Osteoblast (primary cell): ENCODE results near the gene NOS1. TPM values are rescaled to one million over a fixed set of nuclear protein-coding genes. Genes with fewer than 3 reads are reported as not detected.

Experiments
- DNase-seq: peaks from one replicate; pipeline ENCODE4 v3.0.0; 2011; ENCODE audit warnings: low spot score, mixed read lengths; ENCODE audit not compliant: insufficient read length; ENCODE audit errors: missing footprints
- H2AFZ ChIP-seq: 2 replicates; pipeline ENCODE4 v1.6.0; 2011; ENCODE audit warnings: mild to moderate bottlenecking, low read length
- H3K27ac ChIP-seq: 2 replicates; pipeline ENCODE4 v1.5.1; 2011; ENCODE audit warnings: mild to moderate bottlenecking, low read depth, low read length, moderate library complexity
- H3K27me3 ChIP-seq: 2 replicates; pipeline ENCODE4 v1.6.0; 2012; ENCODE audit warnings: mild to moderate bottlenecking, control low read depth, inconsistent platforms, low read length, moderate library complexity; ENCODE audit not compliant: insufficient read depth
- H3K36me3 ChIP-seq: 2 replicates; pipeline ENCODE4 v1.5.1; 2011; ENCODE audit warnings: mild to moderate bottlenecking, low read length, control low read depth, moderate library complexity; ENCODE audit not compliant: insufficient read depth
- H3K4me1 ChIP-seq: 2 replicates; pipeline ENCODE4 v1.5.1; 2011; ENCODE audit warnings: mild to moderate bottlenecking, low read length, control low read depth, moderate library complexity; ENCODE audit not compliant: insufficient read depth
- H3K4me2 ChIP-seq: 2 replicates; pipeline ENCODE4 v1.6.0; 2011; ENCODE audit warnings: mild to moderate bottlenecking, low read length; ENCODE audit not compliant: insufficient read depth
- H3K4me3 ChIP-seq: fragments of 200-600 bp; sonication (generic); 3 replicates; pipeline ENCODE4 v1.5.1; 2012; ENCODE audit warnings: mild to moderate bottlenecking, low read length, inconsistent platforms; ENCODE audit not compliant: insufficient read depth
- H3K79me2 ChIP-seq: 2 replicates; pipeline ENCODE4 v1.6.0; 2012; ENCODE audit warnings: mild to moderate bottlenecking, low read length, control low read depth, inconsistent platforms; ENCODE audit not compliant: insufficient read depth
- H3K9me3 ChIP-seq: 2 replicates; pipeline ENCODE4 v1.5.1; 2011; ENCODE audit warnings: low read depth, low read length, control low read depth
- H4K20me1 ChIP-seq: 2 replicates; pipeline ENCODE4 v1.6.0; 2012; ENCODE audit warnings: mild to moderate bottlenecking, low read length, control low read depth; ENCODE audit not compliant: insufficient read depth
- total RNA-seq: library from RNA; depleted of rRNA; stranded (reverse); fragments of >200 nt; gene quantifications from 2 replicates; pipeline ENCODE4 v1.2.3, GENCODE V29; 2012
- TF ChIP-seq, protein P1 (sequence below): IDR thresholded peaks from 2 replicates; pipeline ENCODE4 v1.5.1; 2011; ENCODE audit warnings: mild to moderate bottlenecking, low read depth, low read length, moderate library complexity; ENCODE audit errors: extremely low read depth

Gene NOS1
- total RNA-seq, 1 donor, result not detected

DNA sequence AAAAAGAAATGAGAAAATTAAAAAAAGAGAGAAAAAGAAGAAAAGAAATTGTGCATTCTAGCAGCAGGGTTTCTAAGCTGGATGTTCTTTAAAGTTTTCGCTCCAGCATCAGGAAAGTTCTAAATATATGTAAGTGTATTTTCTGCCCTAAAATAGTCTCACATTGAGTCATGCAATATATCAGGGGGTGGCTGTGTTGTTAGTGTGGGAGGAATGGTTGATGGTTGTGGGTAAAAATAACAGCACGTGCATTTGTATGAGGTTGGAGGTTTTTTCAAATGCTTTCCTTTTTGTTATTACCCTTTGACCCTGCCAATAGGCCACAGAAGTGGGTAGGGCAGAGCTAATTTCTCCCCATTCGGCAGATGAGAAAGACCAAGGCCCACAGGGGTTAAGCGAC is 106.0 kb downstream of the NOS1 start:
- H3K4me2 ChIP-seq, result no peak overlapping the region
- H3K4me3 ChIP-seq, result no peak overlapping the region
- H2AFZ ChIP-seq, result no peak overlapping the region
- no peaks in the 10 kb centered on the region for H3K79me2 ChIP-seq
- no peaks in the 10 kb centered on the region for H3K9me3 ChIP-seq
- DNase-seq, result no peak
- no peaks in the 10 kb centered on the region for H3K27me3 ChIP-seq
- H4K20me1 ChIP-seq, result no peaks in the 10 kb centered on the region
- no peaks in the 10 kb centered on the region for H3K36me3 ChIP-seq
- TF ChIP-seq, protein P1, sequence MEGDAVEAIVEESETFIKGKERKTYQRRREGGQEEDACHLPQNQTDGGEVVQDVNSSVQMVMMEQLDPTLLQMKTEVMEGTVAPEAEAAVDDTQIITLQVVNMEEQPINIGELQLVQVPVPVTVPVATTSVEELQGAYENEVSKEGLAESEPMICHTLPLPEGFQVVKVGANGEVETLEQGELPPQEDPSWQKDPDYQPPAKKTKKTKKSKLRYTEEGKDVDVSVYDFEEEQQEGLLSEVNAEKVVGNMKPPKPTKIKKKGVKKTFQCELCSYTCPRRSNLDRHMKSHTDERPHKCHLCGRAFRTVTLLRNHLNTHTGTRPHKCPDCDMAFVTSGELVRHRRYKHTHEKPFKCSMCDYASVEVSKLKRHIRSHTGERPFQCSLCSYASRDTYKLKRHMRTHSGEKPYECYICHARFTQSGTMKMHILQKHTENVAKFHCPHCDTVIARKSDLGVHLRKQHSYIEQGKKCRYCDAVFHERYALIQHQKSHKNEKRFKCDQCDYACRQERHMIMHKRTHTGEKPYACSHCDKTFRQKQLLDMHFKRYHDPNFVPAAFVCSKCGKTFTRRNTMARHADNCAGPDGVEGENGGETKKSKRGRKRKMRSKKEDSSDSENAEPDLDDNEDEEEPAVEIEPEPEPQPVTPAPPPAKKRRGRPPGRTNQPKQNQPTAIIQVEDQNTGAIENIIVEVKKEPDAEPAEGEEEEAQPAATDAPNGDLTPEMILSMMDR, result no peak
- H3K27ac ChIP-seq, result no peak overlapping the region
- no peaks in the 10 kb centered on the region for H3K4me1 ChIP-seq

- H3K4me2 ChIP-seq, result no peak overlapping the region
- H4K20me1 ChIP-seq, result no peaks in the 10 kb centered on the region
- no peaks in the 10 kb centered on the region for H3K9me3 ChIP-seq
- DNase-seq, result no peak
- no peak overlapping the region for H2AFZ ChIP-seq
- H3K4me3 ChIP-seq, result no peak overlapping the region
- H3K27me3 ChIP-seq, result no peaks in the 10 kb centered on the region
- no peaks in the 10 kb centered on the region for H3K79me2 ChIP-seq
- no peaks in the 10 kb centered on the region for H3K36me3 ChIP-seq
- no peaks in the 10 kb centered on the region for H3K4me1 ChIP-seq
- TF ChIP-seq, protein P1, result no peak
- H3K27ac ChIP-seq, result no peak overlapping the region
Measured at GRCh38 chr12:117243488-117243887, 117.9 kb downstream of the NOS1 start.

- Histone ChIP-seq H3K27me3 (no peaks in the 10 kb centered on the region), H3K4me3 (no peak overlapping the region), H3K36me3 (no peaks in the 10 kb centered on the region), H3K79me2 (no peaks in the 10 kb centered on the region), H3K4me1 (no peaks in the 10 kb centered on the region), H3K9me3 (no peaks in the 10 kb centered on the region), H4K20me1 (no peaks in the 10 kb centered on the region), H3K27ac (no peak overlapping the region), H2AFZ (no peak overlapping the region), H3K4me2 (no peak overlapping the region)
- TF ChIP-seq, protein P1, result no peak
- no peak for DNase-seq
Measured at GRCh38 chr12:117241697-117242096, 119.7 kb downstream of the NOS1 start.

DNA sequence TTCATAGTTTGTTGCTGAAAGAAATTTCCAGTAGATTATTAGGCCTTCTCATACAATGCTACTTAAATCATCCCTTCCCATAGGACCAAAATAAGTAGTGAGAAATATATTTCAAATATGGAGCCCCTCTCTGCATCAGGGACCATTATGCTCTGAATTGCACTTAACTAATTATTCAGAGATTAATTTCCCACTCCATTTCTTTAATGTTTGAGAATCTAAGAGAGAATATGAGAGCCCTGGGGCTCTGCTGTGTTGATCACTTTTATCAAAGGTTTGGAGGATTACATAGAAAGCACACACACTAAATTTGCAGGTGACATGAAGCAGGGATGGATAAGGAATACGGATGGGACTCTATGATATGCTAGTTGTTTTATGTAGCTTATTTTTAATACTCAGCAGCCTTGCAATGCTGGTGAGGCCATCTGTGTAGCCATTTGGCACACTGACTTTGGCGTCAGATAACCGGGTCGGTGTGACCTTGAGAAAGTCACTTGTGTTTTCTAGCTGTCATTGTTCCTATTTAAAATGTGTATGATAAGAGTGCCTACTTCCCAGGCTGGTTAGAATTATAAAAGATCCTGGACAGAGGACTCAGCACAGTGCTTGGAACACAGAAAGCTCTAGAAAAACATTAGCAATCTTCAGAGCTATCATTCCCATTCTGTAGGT is 121.2 kb downstream of the NOS1 start:
- Histone ChIP-seq H3K36me3 (no peaks in the 10 kb centered on the region), H3K4me2 (no peak overlapping the region), H2AFZ (no peak overlapping the region), H3K4me1 (no peaks in the 10 kb centered on the region), H4K20me1 (no peaks in the 10 kb centered on the region), H3K27ac (no peak overlapping the region), H3K9me3 (no peaks in the 10 kb centered on the region), H3K4me3 (no peak overlapping the region), H3K27me3 (no peaks in the 10 kb centered on the region), H3K79me2 (no peaks in the 10 kb centered on the region)
- no peak for DNase-seq
- TF ChIP-seq, protein P1, result no peak
